Thyroid gland (tissue), 4 donors: ENCODE measurements around the gene PBX1.

Source experiments
- POLR2A ChIP-seq, 2 donors: fragments of 450-650 bp; IDR thresholded peaks; one replicate each; pipeline ENCODE4 v1.6.1; 2017; ENCODE audit warnings: antibody characterized with exemption in 2 of 2, mild to moderate bottlenecking in 2 of 2, moderate library complexity in 1 of 2
- TF ChIP-seq, protein P1 (sequence below), 6 experiments: fragments of 200-600 bp in 3 of 6; fragments of 450-650 bp in 3 of 6; sonication (generic) in 3 of 6; IDR thresholded peaks; one replicate each; pipeline ENCODE4 v1.5.1; 2016 to 2019; ENCODE audit warnings: antibody characterized with exemption in 6 of 6, mild to moderate bottlenecking in 2 of 6, inconsistent platforms in 1 of 6, moderate library complexity in 1 of 6

DNA sequence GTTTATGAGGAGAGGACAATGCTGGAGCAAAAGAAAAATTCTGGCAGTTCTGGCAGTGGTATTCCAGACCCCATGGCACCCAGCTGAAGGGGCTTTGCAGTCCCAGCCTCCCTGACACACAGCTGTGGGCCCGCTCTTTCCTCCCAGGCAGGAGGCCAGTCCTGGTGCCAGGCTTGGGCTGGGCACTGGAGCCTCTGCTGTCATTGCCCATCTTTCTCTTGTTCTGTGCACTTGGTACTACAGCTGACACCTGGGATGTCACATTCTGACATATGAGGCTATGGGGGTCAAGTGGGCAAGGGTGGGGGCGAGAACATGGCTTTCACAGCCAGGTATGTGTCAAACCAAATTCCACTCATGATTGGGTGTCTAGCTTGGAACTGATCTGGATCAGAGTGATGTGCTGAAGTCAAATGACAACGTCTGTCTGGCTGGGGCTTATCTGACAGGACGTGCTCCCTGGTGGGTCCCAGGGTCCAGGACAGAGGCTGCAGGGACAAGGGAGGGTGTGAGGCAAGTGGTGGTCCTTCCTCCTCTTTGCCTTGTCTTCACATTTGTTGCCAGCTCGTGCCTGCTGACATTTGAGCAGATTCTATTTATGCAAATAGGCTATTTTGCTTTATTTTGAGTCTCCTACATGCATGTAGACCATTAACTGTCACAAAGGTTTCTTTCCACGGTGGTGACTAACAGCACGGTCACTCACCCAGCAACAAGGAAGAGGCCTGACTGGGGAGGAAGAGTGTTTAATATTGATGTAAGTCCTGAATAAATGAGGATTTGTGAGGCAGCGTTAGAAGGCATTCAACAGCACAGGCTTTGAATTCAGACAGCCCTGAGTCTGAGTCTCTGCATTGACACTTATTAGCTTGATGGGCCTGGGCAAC, 336.3 kb downstream of the PBX1 start:
- TF ChIP-seq, protein P1, sequence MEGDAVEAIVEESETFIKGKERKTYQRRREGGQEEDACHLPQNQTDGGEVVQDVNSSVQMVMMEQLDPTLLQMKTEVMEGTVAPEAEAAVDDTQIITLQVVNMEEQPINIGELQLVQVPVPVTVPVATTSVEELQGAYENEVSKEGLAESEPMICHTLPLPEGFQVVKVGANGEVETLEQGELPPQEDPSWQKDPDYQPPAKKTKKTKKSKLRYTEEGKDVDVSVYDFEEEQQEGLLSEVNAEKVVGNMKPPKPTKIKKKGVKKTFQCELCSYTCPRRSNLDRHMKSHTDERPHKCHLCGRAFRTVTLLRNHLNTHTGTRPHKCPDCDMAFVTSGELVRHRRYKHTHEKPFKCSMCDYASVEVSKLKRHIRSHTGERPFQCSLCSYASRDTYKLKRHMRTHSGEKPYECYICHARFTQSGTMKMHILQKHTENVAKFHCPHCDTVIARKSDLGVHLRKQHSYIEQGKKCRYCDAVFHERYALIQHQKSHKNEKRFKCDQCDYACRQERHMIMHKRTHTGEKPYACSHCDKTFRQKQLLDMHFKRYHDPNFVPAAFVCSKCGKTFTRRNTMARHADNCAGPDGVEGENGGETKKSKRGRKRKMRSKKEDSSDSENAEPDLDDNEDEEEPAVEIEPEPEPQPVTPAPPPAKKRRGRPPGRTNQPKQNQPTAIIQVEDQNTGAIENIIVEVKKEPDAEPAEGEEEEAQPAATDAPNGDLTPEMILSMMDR (IDR thresholded peaks at IDR 0.05), result no peak
- TF ChIP-seq POLR2A (IDR thresholded peaks at IDR 0.05), result no peak
